GM18508 (cell line): ENCODE data around the gene S1PR2.

Source experiments
- ATAC-seq: cut with Tn5 transposase; IDR thresholded peaks from one replicate; pipeline ENCODE4 v1.9.1; 2021; ENCODE audit warnings: moderate number of reproducible peaks; ENCODE audit not compliant: insufficient read depth, unreplicated experiment

Gene S1PR2

GRCh38 chr19:10230861-10231611, at the start of gene S1PR2:
Gene S1PR2, minus strand, starts transcription at chr19:10231331. Its CDS starts 6,426 bp downstream, at chr19:10224905.
- no peak for ATAC-seq

GRCh38 chr19:10279737-10280442, 48.8 kb upstream of the S1PR2 start:
- ATAC-seq = no peak

GRCh38 chr19:10278935-10279334, 47.8 kb upstream of the S1PR2 start:
- no peak for ATAC-seq

- ATAC-seq = no peak
Observed at GRCh38 chr19:10277795-10278589, 46.9 kb upstream of the S1PR2 start.

- no peak for ATAC-seq
Observed at GRCh38 chr19:10274589-10274988, 43.5 kb upstream of the S1PR2 start.

- ATAC-seq = no peak
Observed at GRCh38 chr19:10271543-10272086, 40.5 kb upstream of the S1PR2 start.

- no peak for ATAC-seq
Observed at GRCh38 chr19:10270616-10271394, 39.7 kb upstream of the S1PR2 start, which contains the start of gene ICAM1. Gene ICAM1, plus strand, starts transcription at chr19:10271120. Its CDS starts 40 bp downstream, at chr19:10271160.

- ATAC-seq = no peak
Observed at GRCh38 chr19:10270180-10270615, 39.1 kb upstream of the S1PR2 start.

GRCh38 chr19:10269333-10270179, 38.4 kb upstream of the S1PR2 start:
- ATAC-seq = no peak

- ATAC-seq = no peak
Observed at GRCh38 chr19:10268071-10268470, 36.9 kb upstream of the S1PR2 start.

GRCh38 chr19:10266706-10267105, 35.6 kb upstream of the S1PR2 start:
- ATAC-seq = no peak

GRCh38 chr19:10262771-10263170, 31.6 kb upstream of the S1PR2 start:
- ATAC-seq = no peak

GRCh38 chr19:10260141-10260584, 29.0 kb upstream of the S1PR2 start:
- ATAC-seq = no peak

GRCh38 chr19:10259162-10259905, 28.2 kb upstream of the S1PR2 start:
- ATAC-seq = no peak

- no peak for ATAC-seq
Observed at GRCh38 chr19:10258080-10258710, 27.1 kb upstream of the S1PR2 start.

- no peak for ATAC-seq
Observed at GRCh38 chr19:10256970-10257615, 26.0 kb upstream of the S1PR2 start.

- ATAC-seq = no peak
Observed at GRCh38 chr19:10256551-10256950, 25.4 kb upstream of the S1PR2 start.
